ENCODE data around the gene SIT1. TPM values are rescaled to one million over a fixed set of nuclear protein-coding genes. Genes with fewer than 3 reads are reported as not detected.

SIT1 gene
- total RNA-seq, 1 experiment from 2014 or later: not detected

- DNase-seq (ENCODE audit: low spot score): no peak
These were observed 44.6 kb downstream of the SIT1 start for GRCh38 chr9:35606138-35606504.

DNA sequence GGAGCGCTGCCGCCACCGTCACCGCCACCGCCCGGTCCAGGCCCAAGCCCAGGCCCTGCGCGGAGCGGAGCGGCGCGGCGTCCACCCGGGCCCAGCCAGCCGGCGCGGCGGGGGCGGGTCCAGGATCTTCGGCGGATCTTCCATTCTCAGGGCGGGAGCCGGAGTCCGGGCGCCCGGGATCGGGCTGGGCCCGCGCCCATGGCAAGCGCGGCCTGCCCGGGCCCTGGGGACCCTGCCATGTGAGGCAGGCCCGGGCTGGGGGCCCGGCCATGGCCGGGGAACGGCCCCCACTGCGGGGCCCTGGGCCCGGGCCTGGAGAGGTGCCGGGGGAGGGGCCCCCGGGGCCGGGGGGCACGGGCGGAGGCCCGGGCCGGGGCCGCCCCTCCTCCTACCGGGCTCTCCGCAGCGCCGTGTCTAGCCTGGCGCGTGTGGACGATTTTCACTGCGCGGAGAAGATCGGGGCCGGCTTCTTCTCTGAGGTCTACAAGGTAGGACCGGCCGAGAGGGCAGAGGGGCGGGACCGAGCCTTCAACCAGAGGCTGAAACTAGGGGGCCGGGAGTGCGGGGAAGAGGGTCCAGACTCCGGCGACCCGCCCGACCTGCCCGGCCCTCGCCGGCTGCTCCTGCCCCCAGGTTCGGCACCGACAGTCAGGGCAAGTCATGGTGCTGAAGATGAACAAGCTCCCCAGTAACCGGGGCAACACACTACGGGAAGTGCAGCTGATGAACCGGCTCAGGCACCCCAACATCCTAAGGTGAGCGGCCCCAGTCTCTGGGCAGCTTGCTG is 45.2 kb downstream of the SIT1 start:
- DNase-seq (ENCODE audit: low spot score): no peak

GRCh38 chr9:35604578-35605350 is 46.0 kb downstream of the SIT1 start, which contains the start of gene TESK1:
TSS of gene TESK1 (plus strand) at chr9:35605262. CDS start at chr9:35605620, 358 bp downstream.
- DNase-seq (ENCODE audit: low spot score): peak; percentile 70

DNA sequence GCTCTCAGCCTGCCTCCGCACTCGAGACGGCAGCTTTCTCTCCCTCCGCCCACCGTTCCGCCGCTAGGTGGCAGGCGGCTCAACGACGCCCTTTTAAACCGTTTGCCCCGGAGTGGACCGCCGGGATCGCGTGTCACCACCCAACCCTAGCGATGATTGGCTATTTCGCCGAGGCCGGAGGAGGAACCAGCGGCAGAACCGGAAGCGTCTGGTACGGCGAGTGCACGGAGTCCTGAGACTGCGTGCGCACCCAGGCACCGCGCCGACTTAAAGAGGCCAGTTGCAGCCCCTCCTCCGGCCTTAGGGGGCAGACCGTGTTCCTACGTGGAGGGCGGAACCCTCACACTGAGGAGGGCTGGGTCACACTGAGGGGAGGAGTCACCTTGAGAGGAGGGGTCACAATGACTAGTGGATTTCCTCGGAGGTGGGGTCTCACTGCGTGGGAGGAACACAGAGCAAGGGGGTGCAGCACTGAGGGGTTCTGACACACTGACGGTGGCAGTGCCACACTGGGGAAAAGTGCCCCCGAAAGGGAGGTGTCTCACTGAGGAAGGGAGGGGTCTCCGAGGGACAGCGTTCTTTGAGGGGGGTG is 46.6 kb downstream of the SIT1 start:
- peak; percentile 100 for DNase-seq (ENCODE audit: low spot score)

- DNase-seq (ENCODE audit: low spot score): no peak
These were observed 47.2 kb downstream of the SIT1 start for GRCh38 chr9:35603506-35603985.

DNA sequence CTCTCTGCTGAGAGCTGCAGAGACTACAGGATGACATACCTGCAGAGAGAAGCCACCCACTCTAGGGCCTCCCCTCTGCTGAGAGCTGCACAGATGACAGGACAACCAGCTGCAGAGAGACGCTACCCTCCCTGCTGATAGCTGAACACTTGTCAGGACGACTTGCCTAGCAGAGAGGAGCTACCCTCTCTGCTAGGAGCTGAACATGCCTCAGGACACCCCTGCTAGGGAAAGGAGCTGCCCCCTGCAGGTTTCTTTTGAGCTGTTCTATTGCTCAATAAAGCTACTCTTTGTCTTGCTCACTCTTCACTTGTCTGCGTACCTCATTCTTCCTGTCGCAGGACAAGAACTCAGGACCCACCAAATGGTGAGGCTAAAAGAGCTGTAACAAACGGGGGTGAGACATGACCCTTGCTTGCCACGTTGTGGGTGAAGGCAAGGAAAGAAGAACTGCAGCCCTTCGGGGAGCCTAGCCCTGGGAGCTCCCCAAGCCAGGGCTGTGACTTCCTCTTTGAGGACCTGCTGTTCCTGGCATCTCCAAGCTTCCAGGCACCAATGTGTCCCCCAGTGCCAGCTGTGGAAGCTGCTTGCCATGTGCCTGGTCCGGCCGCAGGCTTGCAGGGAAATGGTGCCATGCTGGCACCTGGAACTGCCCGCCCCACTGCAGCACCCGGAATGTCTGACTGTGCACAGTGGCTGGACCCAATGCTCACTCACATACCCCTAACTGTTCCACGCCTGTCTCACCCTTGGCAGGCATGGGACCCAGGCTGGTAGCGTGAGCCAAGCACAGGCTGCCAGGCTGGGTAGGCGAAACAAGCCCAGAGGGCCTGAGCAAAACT is 50.7 kb downstream of the SIT1 start:
- DNase-seq (ENCODE audit: low spot score): no peak

Other genes with a start within 250 kb of the SIT1 start
- 6.2 and 8.7 TPM in 2 replicates for gene RUSC2, start 160.8 kb downstream of the SIT1 start, total RNA-seq (2014; rRNA removed; shearing (Covaris generic))
- 5.4 and 8.0 TPM in 2 replicates for gene TESK1, start 45.7 kb downstream of the SIT1 start, total RNA-seq (2014; rRNA removed; shearing (Covaris generic))
- gene CD72, start 32.5 kb downstream of the SIT1 start, total RNA-seq (2014; rRNA removed; shearing (Covaris generic)): 0.53 and 1.2 TPM in 2 replicates
- gene RMRP, start 7.1 kb upstream of the SIT1 start, total RNA-seq (2014; rRNA removed; shearing (Covaris generic)): 4,639 and 15,849 TPM in 2 replicates
- gene CCDC107, start 7.4 kb upstream of the SIT1 start, total RNA-seq (2014; rRNA removed; shearing (Covaris generic)): 6.3 and 7.9 TPM in 2 replicates
- 16.9 and 44.9 TPM in 2 replicates for gene ARHGEF39, start 14.3 kb upstream of the SIT1 start, total RNA-seq (2014; rRNA removed; shearing (Covaris generic))
- 1.3 and 2.1 TPM in 2 replicates for gene CA9, start 23.0 kb upstream of the SIT1 start, total RNA-seq (2014; rRNA removed; shearing (Covaris generic))
- gene TPM2, start 39.0 kb upstream of the SIT1 start, total RNA-seq (2014; rRNA removed; shearing (Covaris generic)): 2.7 and 3.9 TPM in 2 replicates
- 71.2 and 95.8 TPM in 2 replicates for gene TLN1, start 81.3 kb upstream of the SIT1 start, total RNA-seq (2014; rRNA removed; shearing (Covaris generic))
- gene CREB3, start 81.7 kb upstream of the SIT1 start, total RNA-seq (2014; rRNA removed; shearing (Covaris generic)): 115 and 121 TPM in 2 replicates
- 16.9 and 21.5 TPM in 2 replicates for gene GBA2, start 98.3 kb upstream of the SIT1 start, total RNA-seq (2014; rRNA removed; shearing (Covaris generic))
- 16.4 and 18.6 TPM in 2 replicates for gene RGP1, start 98.4 kb upstream of the SIT1 start, total RNA-seq (2014; rRNA removed; shearing (Covaris generic))
- not detected in 2 replicates for gene MSMP, start 103.3 kb upstream of the SIT1 start, total RNA-seq (2014; rRNA removed; shearing (Covaris generic))
- 0.25 and 2.9 TPM in 2 replicates for gene NPR2, start 140.7 kb upstream of the SIT1 start, total RNA-seq (2014; rRNA removed; shearing (Covaris generic))
- gene SPAG8, start 161.3 kb upstream of the SIT1 start, total RNA-seq (2014; rRNA removed; shearing (Covaris generic)): 0.99 TPM in 2 replicates
- gene HINT2, start 164.1 kb upstream of the SIT1 start, total RNA-seq (2014; rRNA removed; shearing (Covaris generic)): 88.2 and 95.4 TPM in 2 replicates
- gene FAM221B, start 177.8 kb upstream of the SIT1 start, total RNA-seq (2014; rRNA removed; shearing (Covaris generic)): not detected in 2 replicates
- 2.1 and 4.2 TPM in 2 replicates for gene TMEM8B, start 178.3 kb upstream of the SIT1 start, total RNA-seq (2014; rRNA removed; shearing (Covaris generic))
- gene OR13J1, start 219.5 kb upstream of the SIT1 start, total RNA-seq (2014; rRNA removed; shearing (Covaris generic)): not detected in 2 replicates

All from H4 (cell line).